H4 (cell line): ENCODE measurements around the gene ABCC3. TPM values are rescaled to one million over a fixed set of nuclear protein-coding genes. Genes with fewer than 3 reads are reported as not detected.

ENCODE experiments used
- DNase-seq: peaks from one replicate; pipeline ENCODE4 v3.0.0-alpha.2; 2015; ENCODE audit warnings: low spot score
- total RNA-seq: library from RNA; depleted of rRNA; stranded (reverse); fragments of >200 nt; shearing (Covaris generic); gene quantifications from 2 replicates; pipeline ENCODE4 v1.2.3, GENCODE V29; 2014

The ABCC3 gene
- total RNA-seq, 1 experiment from 2014 or later = 16.0 TPM

DNA sequence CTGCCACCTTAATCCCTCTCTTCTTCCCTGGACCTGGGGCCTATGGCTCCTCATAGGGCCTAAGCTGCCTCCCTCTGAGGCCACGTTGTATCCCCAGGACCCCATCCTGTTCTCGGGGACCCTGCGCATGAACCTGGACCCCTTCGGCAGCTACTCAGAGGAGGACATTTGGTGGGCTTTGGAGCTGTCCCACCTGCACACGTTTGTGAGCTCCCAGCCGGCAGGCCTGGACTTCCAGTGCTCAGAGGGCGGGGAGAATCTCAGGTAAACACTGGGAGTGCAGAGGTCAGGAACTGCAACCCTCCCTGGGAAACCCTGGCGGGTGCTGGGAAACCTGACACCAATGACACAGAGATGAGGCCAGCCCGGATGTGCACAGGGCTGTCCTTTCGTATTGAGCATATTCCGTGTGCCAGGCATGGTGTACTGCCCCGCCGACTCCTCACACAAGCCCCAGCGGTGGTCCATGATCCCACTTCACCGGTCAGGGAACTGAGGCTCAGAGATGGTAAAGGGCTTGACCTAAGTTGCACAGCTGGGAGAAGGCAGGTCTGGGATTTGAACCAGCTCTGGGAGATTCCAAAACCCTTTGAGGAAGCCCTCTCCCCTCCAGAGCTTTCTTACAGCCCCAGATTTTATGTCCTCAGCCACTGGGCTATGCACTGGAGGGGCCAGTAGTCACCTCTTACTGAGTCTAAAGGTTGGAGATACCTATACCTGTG, 50.1 kb downstream of the ABCC3 start:
- DNase-seq = no peak

DNA sequence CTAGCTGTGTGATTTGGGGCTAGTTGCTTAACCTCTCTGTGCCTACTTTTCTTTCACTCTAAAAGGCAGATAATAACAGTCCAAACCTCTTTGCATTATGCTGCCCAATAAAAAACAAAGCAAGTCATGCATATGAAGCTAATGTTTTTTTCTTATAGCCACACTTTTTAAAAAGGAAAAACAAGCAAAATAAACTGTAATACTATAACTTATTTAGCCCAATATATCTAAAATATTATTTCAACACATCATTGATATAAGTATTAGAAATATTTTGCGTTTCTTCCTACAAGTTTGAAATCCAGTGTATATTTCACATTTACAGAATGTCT, 50.6 kb downstream of the ABCC3 start:
- no peak for DNase-seq

DNA sequence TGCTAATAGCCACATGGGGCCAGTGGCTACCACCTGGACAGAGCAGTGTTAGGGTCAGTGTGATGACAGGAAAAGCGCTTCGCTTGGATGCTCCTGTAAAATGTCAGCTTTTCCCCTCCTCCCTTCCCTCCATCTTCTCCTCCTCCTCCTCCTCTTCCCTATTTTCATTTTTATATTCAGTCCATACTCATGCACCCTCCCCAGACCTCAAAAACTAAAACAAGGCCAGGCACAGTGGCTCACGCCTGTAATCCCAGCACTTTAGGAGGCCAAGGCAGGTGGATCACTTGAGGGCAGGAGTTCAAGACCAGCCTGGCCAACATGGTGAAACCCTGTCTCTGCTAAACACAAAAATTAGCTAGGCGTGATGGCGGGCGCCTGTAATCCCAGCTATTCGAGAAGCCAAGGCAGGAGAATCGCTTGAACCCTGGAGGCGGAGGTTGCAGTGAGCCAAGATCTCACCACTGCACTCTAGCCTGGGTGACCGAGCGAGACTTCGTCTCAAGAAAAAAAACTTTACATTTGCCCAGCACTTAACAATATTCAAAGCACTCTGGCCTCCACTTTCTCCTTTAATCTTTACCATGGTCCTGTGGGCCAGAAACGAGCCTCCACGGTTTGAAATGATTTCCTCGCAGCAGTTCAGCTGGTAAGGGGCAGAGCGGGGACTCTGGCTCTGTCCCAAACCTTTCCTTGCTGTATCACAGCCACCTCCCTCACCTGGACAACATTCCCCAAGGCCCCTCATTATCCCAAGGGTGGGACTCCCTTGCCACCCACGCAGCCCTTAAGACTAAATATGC, 51.2 kb downstream of the ABCC3 start:
- DNase-seq = no peak

DNA sequence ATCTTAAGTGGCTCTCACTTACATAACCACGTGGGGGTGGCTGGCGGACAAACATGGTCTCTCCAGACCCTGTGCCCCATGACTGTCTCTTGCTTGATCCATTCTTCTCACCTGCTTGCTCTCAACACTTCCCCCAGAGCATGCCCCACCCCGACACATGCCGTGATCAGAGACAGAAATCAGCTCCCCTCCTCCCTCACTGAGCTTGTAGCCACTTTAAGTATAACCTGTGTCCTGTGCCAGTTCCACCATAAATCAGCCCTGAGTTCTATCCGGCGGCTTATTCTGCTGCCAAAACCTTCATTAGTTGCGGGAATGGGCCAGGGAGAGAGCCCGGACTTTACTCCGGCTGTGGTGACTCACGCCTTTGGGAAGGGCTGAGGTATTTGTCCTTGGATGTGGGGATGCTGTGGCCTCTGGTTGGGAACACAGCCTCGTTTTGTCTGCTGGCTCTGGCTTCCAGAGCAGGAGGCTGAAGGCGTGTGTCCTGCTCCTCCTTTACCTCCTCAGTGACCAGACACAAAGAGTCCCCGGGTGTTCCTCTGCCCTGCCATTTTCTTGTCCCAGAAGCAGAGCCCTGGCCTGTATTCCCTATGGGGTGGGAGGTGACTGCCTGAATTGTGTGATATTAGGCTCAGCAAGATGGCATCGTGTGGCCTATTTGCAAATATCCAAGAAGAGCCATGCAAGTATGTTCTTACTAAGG, 52.0 kb downstream of the ABCC3 start:
- peak; percentile 91 for DNase-seq

DNA sequence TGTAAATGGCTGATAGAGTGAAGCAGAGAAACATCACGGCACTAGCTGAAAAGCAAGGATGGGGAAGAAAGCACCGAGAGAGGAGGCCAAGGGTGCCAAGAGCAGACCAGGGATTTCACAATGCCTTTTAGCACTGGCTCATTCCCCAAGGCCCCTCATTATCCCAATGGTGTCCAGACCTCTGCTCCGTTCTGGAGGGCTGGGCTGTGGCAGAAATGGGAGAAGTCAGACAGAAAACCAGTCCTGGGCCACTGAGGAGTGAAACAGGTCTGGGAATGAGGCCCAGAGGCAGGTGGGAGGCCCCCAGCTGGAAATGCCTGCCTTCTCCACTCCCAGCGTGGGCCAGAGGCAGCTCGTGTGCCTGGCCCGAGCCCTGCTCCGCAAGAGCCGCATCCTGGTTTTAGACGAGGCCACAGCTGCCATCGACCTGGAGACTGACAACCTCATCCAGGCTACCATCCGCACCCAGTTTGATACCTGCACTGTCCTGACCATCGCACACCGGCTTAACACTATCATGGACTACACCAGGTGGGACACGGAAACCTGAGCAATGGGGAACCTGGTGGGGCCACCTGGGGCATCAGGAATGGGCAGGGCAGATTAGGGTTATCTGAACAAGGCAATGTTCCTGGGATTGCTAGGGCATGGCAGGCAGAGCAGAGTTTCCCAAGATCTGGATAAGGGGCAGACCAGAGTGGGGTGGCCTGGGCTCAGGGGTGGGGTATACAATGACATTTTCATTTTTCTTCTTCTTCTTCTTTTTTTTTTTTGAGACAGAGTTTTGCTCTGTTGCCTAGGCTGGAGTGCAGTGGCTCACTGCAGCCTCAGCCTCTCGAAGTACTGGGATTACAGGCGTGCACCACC, 52.8 kb downstream of the ABCC3 start:
- DNase-seq = peak; percentile 39

DNA sequence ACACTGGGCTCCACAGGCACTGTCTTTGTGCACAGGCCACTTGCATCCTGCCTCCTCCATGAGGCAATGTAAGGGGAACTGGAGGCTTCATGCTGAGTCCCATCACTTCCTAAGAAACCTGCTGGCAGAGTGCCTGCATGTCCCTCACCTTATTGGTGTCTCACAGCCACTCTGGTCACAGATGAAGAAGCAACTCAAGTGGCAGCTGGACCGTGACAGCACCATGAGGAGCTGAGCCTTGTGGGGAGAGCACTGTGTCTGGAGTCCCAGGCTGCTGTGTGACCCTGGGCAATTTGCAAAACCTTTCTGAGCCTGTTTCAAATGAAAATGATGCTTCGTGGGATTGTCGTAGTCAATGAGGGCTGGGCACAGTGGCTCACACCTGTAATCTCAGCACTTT, 53.6 kb downstream of the ABCC3 start:
- DNase-seq = no peak

DNA sequence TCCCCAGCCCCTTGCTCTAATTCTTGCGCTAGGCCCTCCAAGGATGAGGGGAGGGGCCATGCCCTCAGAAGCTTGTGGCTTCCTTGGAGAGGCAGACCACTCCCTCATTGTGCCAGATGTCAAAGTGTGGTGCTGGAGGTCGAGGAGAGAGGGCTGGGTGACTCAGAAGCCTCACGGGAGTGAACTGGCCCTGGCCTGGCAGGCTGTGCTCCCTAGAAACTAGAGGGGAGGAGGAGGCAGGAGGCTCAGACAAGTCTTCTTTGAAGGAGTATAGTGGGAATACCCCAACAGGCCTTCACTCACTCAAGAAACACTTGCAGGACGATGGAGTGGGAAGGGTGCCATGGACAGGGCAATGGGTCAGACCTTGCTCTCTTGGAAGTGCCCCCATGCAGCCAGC, 54.6 kb downstream of the ABCC3 start:
- peak; percentile 54 for DNase-seq

DNA sequence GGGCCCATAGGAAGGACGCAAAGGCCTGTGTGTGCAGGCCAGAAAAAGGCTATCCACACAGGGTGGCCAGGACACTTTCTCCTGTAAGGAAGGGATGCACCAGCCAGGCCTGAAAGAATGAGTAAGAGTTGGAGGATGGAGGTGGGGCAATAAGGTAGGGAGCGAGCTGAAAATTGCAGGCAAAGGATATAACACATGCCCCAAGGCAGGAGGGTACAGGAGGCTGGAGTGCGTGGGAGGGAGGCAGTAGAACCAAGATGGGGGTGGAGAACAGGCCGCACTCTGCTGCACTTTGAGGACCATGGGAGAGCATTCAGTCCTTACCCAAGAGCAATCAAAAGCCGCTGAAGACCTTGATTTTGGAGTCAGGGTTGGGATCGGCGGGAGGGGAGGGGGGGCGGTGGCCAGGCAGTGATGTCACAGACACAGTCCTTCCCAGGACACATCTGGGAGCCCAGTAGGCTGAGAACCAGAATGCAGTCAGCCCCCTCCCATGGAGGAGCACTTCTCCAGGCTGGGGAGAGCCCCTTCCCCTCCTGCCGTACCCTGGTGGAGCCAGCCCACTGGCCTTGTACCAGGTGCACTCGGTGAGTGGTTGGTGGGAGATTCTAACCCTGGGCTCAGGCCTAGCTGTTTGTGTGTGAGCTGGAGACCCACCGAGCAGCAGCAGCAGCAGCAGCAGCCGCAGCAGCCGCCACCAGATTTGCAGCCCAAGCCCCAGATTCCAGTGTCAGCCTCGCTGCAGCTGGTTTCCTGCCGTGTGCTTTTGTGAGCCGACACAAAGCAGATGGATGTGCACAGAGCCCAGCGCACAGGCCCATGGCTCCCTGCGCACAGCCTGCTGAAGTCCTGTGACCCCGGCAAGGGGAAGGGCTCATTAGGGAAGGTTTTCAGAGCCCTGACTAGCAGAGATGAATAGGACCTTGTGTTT, 55.5 kb downstream of the ABCC3 start:
- DNase-seq = no peak

DNA sequence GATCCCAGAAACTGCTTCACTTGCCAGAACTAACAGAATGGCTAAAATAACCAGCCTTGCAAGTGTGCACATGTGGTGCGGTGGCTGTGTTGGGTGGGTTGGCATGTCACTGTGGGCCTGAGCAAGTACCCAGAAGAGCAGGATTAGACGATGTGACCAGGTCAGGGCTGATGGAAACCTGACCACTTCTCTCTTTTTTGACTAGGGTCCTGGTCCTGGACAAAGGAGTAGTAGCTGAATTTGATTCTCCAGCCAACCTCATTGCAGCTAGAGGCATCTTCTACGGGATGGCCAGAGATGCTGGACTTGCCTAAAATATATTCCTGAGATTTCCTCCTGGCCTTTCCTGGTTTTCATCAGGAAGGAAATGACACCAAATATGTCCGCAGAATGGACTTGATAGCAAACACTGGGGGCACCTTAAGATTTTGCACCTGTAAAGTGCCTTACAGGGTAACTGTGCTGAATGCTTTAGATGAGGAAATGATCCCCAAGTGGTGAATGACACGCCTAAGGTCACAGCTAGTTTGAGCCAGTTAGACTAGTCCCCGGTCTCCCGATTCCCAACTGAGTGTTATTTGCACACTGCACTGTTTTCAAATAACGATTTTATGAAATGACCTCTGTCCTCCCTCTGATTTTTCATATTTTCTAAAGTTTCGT, 56.3 kb downstream of the ABCC3 start:
- no peak for DNase-seq

DNA sequence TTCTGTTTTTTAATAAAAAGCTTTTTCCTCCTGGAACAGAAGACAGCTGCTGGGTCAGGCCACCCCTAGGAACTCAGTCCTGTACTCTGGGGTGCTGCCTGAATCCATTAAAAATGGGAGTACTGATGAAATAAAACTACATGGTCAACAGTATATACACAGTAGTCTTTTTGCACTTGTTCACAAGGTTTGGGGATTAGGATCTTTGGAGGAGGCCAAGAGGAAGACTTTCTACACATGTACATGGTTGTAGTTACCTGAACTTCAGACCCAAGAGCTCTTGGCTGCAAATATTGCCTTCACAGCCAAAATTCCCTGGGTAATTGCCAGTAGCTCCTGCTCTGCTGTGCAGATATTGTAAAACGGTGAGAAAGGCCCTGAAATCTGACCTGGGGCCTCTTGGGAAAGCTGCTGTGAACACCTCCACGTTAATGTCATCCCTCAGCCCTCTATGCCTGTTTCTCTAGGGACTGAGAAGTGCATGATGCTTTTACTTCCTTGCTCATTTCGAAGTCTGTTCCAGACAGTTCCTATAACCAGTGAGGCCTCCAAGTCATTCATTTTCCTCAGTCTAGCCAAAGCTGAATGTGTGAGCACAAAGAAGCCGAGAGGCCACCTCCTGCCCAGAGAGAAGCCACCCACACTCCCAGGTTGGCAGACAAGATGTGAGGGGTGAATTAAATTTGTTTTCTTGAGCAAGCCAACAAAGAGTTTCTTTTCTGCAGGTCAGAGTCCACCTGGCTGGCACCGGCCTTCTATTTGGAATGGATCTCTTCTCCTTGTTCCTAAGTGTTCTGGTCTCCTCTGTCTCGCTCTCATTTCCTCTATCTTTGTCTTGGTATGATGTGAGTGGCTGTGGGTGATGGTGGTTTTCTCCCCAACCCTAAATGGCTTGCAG, 57.1 kb downstream of the ABCC3 start:
- DNase-seq = no peak

DNA sequence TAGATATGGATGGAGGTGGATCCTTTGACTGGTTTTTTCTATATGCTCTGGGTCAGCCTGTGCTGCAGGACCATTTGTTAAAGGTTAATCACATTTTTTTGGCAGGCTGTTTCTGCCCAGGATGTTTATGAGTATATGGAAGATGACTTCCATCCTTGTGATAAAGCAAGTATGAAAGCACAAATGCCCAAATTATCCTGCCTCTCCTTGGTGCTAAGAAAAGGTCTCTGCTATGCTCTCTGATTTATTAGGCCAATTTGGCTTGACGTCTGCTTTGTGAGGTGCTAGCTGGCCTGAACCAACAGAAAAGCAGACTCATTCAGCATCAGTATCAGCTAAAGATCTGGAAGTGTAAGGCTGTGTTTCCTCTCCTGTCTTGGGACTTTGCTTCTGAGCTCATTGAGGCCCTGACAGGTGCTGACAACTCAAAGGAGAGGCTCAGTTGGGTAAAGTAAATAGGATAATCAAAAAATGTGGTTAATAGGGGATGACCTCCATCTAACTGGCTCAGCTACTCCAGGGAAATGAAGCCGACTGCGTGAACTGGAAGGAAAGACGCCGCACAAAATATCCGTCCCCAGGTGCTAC, 57.9 kb downstream of the ABCC3 start:
- no peak for DNase-seq

DNA sequence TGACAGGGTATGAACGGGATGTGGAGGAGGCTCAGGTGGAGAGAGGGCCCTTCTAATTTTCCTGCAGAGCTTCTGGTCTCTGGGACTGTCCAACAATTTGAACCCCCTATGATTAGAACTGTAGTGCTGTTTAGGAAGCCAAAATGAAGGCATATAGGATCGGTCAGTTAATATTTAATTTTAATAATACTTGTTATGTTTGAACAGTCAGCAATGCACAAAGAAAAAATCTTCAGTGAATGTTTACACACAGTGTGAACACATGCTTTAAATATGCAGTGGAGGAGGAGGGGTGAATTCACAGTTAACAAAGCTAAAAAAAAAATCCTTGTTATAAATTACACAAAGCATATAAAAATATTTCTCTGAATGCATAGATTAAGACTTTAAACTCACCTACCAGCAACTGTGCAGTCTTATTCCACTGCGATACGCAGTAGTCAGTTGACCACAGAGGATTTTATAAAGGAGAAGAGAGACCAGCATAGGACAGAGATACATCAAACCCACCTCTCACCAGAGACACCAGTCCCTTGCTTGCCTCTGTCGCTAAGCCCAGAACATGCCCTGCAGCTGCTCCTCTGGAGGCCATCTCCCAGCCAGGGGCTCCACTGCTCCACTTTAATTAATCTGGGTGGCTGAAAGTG, 58.5 kb downstream of the ABCC3 start:
- no peak for DNase-seq

DNA sequence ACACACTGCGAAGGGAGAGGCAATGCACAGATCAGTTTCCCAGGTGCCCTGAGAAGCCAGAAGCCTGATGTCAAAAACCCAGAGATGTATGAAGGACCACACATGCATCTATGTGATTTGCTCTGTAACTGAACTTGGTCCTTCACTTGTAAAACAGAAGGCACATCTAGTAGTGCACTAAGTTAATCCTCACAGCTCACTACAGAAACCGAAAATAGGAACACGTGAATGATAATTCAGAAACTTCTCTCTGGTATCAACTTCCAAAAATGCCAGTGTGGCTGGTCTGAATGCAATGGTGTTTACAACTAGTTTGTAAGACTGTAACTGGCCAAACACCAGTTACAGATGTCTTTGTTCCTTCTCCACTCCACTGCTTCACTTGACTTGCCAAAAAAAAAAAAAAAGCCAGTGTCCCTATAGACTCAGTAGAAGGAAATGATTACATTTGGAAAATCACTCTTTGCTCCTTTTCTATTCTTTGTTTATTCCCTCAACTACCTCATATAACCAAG, 61.7 kb downstream of the ABCC3 start:
- DNase-seq = no peak

DNA sequence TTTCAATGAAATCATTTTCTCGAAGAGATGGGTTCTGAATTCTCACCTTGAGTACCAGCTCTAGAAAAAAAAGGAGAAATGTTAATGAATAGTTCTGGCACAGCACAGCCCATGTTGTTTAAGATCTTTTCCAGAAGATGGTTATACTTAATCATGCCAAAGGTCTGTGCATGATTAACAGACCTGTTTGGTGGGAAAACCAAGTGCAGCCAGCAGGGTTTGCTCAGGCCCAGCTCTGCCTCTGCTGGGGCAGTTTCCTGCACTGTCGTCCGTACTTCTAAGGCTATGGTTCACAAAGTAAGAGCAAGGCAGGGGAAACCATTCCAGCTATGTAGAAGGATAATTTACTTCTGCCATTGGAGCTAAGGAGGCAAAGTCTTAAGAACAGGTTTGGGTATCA, 62.4 kb downstream of the ABCC3 start:
- no peak for DNase-seq

DNA sequence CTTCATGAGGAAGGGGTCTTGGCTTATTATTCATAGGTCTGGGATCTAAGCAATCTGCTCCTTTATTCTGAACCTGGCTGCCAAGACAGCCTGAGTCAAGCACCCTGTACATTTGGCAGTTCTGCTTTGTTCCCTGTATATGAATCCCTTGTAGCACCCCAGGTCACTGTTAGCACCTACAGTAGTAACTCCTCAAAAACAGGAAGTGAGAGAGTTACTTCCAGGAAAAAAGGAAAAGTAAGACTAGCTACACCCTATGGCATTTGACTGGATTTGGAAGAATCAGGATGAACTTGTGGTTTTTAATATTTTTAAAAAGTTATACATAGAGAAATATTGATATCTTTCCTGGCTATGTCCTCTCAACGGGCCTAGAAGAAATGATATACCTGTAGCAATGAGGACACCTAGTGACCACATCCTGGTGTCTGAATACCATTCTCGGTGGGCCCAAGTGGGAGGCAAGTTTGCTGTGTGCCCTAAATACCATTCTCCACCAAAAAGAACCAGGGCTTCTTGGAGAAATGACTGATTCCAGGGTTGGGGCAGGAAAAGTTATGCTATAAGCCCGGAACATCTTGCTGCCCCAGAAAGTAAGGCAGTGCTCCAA, 63.1 kb downstream of the ABCC3 start:
- no peak for DNase-seq

DNA sequence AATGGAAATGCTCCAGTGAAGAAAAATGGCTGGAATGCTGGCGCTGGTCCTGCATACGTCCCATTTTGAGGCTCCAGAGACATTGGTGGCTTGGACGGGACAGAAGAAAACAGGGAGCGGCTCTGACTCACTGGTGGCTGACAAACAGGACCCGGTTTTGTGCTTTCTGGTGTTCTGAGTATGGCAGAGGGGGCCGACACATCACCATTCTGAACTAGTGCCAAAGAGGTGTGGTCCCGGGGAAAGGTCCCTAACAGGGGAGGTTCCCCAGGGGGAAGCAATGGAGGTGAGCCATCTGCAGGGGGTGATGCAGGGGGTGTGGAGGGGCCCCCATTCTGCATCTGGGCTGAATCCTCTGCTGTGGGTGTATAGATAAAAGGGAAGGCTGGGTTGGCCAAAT, 64.7 kb downstream of the ABCC3 start:
- DNase-seq = no peak

DNA sequence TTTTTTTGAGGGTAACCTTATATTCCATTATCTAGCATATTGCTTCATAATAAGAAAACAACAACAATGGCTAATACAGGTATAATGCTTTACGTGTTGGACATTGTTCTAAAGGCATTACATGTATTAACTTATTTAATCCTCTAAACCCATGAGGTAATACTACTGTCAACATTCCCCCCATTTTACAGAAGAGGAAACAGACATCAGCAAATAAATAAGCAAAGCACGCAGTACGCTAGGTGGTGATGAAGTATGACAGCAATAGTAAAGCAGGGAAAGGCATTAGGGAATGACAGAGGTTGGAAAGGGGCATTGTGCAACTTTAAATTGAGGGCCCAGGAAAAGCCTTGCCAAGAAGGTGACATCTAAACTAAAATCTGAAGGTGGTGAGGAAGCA, 68.5 kb downstream of the ABCC3 start:
- no peak for DNase-seq
